ENCODE results near the gene SLC35G6. TPM values are rescaled to one million over a fixed set of nuclear protein-coding genes. Genes with fewer than 3 reads are reported as not detected.
"Not testable (repeated sequence)": the region's sequence is repeated elsewhere in the genome, so short reads cannot be mapped to it uniquely, and the experiment has no call there.

The SLC35G6 gene
- polyA plus RNA-seq, 4 donors = 0.16 to 0.22 (median 0.21) TPM; not detected in 1

GRCh38 chr17:7477392-7478275 lies 3.6 kb upstream of the SLC35G6 start:
- peak in 1 of 4 donors; percentile 38 for DNase-seq (ENCODE audit: low read depth in 4 of 4, low spot score in 3 of 4)

- peak in 1 of 4 donors; percentile 26 for DNase-seq (ENCODE audit: low read depth in 4 of 4, low spot score in 3 of 4)
Observed at GRCh38 chr17:7478276-7479212, 2.7 kb upstream of the SLC35G6 start.

DNA sequence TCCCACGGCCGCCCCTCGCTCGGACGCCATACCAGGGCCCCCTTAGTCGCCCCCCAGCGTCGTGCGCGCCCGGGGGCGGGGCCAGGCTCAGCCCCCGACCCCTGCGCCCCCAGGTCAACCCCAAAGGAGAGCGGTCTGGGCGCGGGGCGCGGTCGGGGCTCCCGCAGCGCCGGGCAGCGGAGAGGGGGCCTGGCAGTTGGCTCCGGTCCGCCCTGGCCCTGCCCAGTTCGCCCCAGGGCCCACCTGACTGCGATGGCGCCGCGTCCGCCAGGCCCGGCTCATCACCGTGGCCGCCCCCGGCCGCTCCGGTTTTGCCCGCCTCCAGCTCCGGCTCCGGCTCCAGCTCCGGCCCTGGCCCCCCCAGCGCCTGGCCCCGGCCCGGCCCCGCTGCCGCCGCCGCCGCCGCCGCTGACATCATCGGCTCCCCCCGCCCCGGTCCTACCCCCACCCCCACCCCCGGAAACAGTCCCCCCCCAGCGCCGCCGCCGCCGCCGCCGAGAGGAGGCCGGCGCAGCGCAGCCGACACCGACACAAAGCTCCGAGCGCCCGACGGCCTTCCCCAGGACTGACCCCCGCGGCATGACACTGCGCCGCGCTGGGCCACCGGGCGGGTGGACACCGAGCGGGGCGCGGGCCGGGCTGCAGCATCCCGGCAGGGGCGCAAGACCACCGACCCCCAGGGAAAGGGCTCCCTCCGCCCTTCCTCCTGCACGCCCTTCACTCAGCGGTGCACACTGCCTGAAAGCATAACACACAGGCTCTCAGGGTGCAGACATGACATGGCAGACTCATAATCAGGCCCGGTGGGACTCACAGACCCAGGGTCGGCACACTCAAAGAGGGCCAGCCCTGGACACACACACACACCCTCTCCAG lies 1.8 kb upstream of the SLC35G6 start, which contains the start of gene ZBTB4:
TSS of gene ZBTB4 (minus strand) at position 419 of the 876 bp plus-strand sequence. CDS start 12,830 bp downstream, outside the sequence.
- DNase-seq (ENCODE audit: low read depth in 4 of 4, low spot score in 3 of 4) = peak in 1 of 4 donors; percentile 59

- DNase-seq (ENCODE audit: low read depth in 4 of 4, low spot score in 3 of 4) = no peak
Observed at GRCh38 chr17:7480089-7480384, 1.2 kb upstream of the SLC35G6 start.

- not testable (repeated sequence) for DNase-seq (ENCODE audit: low read depth in 4 of 4, low spot score in 3 of 4)
Observed at GRCh38 chr17:7481842-7482741, 846 bp downstream of the SLC35G6 start.

DNA sequence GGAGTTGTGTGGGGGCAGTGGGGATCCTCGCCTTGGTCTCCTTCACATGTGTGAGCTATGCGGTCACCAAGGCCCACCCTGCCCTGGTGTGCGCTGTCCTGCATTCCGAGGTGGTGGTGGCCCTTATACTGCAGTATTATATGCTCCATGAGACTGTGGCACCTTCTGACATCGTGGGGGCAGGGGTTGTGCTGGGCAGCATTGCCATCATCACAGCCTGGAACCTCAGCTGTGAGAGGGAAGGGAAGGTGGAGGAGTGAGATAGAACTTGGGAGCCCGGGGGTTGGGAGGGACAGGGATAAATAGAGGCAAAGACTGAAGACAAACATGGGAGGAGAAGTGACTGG lies 1.5 kb downstream of the SLC35G6 start:
- DNase-seq (ENCODE audit: low read depth in 4 of 4, low spot score in 3 of 4) = not testable (repeated sequence)

DNA sequence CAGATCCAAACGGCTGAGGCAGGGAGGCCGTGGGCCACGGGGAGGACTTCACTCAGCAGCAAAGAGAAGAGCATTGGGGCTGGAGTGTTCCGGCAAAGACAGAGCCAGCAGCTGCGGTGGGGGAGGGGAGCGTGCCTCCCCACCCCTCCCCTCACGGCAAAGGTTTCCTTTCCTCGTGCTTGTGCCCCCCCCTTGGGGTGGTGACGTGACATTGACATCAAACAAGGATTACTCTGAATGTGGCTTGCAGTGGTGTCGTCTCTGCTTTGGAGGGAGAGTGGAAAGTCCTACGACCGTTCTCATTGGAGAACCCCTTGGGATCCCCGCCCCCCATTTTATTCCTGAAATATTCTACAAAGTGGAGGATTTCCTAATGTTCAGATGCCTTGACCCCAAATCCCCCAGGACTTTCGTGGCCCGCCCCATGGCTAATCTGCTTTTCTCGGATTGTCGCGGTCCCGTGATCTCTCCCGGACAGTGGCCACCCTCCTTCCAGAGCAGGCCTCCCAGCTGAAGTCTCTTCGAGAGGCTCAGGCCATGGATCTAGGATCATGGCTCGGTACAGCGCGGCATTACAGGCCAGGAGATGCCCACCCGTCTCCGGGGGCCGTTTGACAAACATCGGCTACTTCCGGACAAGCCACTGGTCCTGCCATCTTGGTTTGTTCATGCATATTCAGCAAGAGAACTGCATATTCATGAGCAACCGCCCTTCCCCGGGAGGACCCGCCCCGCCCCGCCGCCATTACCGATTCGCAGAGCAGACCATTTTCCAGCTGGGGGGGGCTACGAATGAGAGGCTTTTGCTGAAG lies 2.2 kb downstream of the SLC35G6 start:
- peak in 3 of 4 donors; percentile 72 to 77 (median 73) for DNase-seq (ENCODE audit: low read depth in 4 of 4, low spot score in 3 of 4)

DNA sequence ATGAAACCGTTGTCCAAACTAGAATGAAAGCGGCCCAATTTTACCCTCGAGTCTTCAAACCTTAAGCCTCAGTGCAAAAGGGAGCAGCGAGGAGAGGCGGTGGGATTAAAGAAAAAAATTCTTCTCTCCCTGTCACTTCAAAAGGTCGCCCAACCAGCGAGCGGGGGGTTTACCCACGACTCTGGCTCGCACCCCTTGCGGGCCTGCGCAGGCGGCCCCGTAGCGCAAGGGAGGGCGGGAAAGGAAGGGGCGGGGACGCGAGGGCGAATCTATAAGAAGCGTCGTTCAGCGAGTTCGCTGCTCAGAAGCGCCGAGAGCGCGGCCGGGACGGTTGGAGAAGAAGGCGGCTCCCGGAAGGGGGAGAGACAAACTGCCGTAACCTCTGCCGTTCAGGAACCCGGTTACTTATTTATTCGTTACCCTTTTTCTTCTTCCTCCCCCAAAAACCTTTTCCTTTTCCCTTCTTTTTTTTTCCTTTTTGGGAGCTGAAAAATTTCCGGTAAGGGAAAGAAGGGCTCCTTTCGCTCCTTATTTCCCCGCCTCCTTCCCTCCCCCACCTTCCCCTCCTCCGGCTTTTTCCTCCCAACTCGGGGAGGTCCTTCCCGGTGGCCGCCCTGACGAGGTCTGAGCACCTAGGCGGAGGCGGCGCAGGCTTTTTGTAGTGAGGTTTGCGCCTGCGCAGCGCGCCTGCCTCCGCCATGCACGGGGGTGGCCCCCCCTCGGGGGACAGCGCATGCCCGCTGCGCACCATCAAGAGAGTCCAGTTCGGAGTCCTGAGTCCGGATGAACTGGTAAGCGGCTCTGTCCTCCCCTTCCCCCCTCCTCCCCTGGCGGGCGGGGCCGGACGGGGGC lies 3.0 kb downstream of the SLC35G6 start, which contains the start of gene POLR2A:
TSS of gene POLR2A (plus strand) at position 300 of the 852 bp plus-strand sequence.
- DNase-seq (ENCODE audit: low read depth in 4 of 4, low spot score in 3 of 4) = peak; percentile 95 to 99 (median 96)

DNA sequence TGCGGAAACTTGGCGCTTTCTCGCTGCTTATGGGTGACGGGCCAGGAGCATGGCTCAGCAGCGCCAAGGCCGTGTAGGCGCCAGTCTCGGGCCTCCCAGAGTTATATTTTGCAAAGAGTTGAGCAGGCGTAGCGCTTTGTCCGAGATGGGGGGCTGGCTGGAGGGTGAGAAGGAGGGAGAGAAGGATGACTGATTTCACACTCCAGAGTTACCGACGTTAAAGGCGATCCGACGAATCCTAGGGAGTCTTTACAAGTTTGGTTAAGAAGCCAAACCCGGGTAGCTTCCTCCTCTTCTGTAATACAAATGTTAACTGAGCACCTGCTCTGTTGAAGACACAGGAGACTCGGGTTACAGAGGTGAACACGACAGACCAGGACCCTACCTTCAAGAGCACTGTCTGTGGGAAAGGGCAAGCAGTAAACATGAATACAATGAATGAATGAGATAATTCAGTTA lies 3.7 kb downstream of the SLC35G6 start:
- DNase-seq (ENCODE audit: low read depth in 4 of 4, low spot score in 3 of 4) = no peak

DNA sequence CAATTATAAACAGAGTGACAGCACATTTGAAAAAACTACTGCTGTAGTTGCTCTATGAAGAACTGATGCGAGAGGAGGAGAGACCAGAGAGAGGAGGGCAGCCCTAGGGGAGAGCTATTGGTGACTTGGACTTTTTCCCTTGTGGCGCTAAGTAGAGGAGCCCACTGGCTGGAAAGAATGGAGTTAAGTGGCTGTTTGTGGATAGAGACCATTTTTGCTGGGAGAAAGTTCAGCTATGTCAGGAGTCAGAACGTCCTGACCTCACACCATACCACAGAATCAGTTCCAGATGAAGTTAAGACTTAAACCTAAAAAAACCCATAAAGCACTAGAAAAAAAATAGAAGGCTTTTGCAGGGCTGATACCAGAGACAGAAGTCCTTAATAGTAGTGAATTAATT lies 4.9 kb downstream of the SLC35G6 start:
- no peak for DNase-seq (ENCODE audit: low read depth in 4 of 4, low spot score in 3 of 4)

DNA sequence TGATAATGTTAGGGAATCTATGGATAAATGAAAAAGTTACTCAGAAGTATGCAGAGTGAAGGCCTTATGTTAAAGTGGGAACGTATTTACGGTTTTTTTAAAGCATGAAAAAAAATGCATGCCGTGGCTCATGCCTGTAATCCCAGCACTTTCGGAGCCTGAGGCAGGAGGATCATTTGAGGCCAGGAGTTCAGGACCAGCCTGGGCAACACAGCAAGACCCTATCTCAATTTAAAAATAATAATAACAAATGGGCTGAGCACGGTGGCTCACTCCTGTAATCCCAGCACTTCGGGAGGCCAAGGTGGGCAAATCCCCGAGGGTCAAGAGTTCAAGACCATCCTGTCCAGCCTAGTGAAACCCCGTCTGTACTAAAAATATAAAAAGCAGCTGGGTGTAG lies 8.9 kb downstream of the SLC35G6 start:
- DNase-seq (ENCODE audit: low read depth in 4 of 4, low spot score in 3 of 4) = no peak

DNA sequence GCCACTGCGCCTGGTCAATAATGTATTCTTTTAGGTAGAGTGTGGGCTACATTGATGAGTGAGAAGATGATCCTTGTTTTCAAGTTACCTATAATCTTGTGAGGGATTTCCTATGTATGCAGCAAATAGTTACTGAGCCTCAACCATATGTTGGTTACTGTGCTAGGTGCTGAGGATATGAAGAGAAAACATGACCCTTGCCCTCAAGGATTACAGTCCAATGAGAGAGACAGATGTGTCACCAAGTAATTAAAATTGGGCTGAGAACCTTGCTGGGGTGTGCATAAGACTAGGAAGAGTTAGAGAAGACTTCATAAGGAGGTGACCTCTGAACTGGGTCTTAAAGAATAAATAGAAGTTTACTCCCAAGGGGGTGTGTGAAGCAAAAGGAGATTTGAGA lies 10.3 kb downstream of the SLC35G6 start:
- DNase-seq (ENCODE audit: low read depth in 4 of 4, low spot score in 3 of 4) = no peak

- DNase-seq (ENCODE audit: low read depth in 4 of 4, low spot score in 3 of 4) = no peak
Observed at GRCh38 chr17:7493941-7494340, 12.7 kb downstream of the SLC35G6 start.

- DNase-seq (ENCODE audit: low read depth in 4 of 4, low spot score in 3 of 4) = no peak
Observed at GRCh38 chr17:7495906-7496434, 14.7 kb downstream of the SLC35G6 start.

DNA sequence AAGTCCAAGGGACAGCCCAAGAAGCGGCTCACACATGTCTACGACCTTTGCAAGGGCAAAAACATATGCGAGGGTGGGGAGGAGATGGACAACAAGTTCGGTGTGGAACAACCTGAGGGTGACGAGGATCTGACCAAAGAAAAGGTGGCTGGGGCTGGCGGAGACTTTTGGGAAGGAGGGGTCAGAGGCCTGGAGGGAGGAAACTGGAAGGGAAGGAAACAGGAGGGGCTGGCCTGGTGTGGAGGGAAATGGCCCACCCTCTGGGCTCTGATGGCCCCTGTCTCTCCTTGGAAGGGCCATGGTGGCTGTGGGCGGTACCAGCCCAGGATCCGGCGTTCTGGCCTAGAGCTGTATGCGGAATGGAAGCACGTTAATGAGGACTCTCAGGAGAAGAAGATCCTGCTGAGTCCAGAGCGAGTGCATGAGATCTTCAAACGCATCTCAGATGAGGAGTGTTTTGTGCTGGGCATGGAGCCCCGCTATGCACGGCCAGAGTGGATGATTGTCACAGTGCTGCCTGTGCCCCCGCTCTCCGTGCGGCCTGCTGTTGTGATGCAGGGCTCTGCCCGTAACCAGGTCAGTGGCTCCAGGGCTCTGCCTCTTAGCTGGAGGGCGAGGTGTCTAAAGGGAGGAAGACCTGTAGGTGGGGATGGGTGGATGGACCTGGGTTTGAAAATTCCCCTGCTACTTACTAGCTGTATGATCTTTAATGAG lies 15.4 kb downstream of the SLC35G6 start:
- no peak for DNase-seq (ENCODE audit: low read depth in 4 of 4, low spot score in 3 of 4)

- no peak for DNase-seq (ENCODE audit: low read depth in 4 of 4, low spot score in 3 of 4)
Observed at GRCh38 chr17:7497228-7497627, 16.0 kb downstream of the SLC35G6 start.

DNA sequence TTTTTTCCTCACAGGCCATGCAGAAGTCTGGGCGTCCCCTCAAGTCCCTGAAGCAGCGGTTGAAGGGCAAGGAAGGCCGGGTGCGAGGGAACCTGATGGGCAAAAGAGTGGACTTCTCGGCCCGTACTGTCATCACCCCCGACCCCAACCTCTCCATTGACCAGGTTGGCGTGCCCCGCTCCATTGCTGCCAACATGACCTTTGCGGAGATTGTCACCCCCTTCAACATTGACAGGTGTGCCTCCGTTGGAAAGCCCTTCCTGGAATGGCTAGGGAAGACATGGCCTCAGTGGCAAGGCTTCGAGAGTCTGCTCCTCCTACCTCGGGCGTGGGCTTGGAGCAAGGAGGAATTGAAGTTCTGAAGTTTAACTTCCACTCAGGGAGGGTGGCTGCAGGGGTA lies 16.4 kb downstream of the SLC35G6 start:
- DNase-seq (ENCODE audit: low read depth in 4 of 4, low spot score in 3 of 4) = no peak

Data from right renal pelvis (tissue), 4 donors.